Upper lobe of left lung (tissue), 4 donors: ENCODE measurements around the gene HIRA.
"Not testable (repeated sequence)": the region's sequence is repeated elsewhere in the genome, so short reads cannot be mapped to it uniquely, and the experiment has no call there.

Source experiments
- CTCF ChIP-seq, 6 experiments: fragments of 450-650 bp in 4 of 6; fragments of 200-600 bp in 2 of 6; sonication (generic) in 2 of 6; IDR thresholded peaks; one replicate each; pipeline ENCODE4 v1.5.1; 2016 to 2019; ENCODE audit warnings: antibody characterized with exemption in 6 of 6
- POLR2A ChIP-seq, 4 donors: fragments of 450-650 bp; IDR thresholded peaks; one replicate each; pipeline ENCODE4 v1.5.1; 2016 to 2017; ENCODE audit warnings: antibody characterized with exemption in 4 of 4, mild to moderate bottlenecking in 2 of 4
- POLR2AphosphoS5 ChIP-seq, 2 donors: sonication (generic); formaldehyde crosslinking; IDR thresholded peaks; one replicate each; pipeline ENCODE4 v1.5.1; 2017; ENCODE audit warnings: antibody characterized with exemption in 2 of 2

- TF ChIP-seq CTCF, POLR2A, POLR2AphosphoS5 (IDR thresholded peaks at IDR 0.05): not testable (repeated sequence)
These were observed 13.9 kb upstream of the HIRA start for GRCh38 chr22:19445279-19445982.
